Rectal smooth muscle tissue (tissue), 1 donor: ENCODE measurements around the gene RAB11FIP4.

ENCODE experiments used
- H3K27ac ChIP-seq: one replicate; pipeline ENCODE4 v1.7.0; 2013; ENCODE audit warnings: low read depth, low read length, inconsistent platforms
- H3K27me3 ChIP-seq: one replicate; pipeline ENCODE4 v1.7.0; 2013; ENCODE audit warnings: low read length; ENCODE audit not compliant: control insufficient read depth, insufficient read depth
- H3K36me3 ChIP-seq: one replicate; pipeline ENCODE4 v1.7.0; 2013; ENCODE audit warnings: low read length; ENCODE audit not compliant: control insufficient read depth, insufficient read depth
- H3K4me1 ChIP-seq: one replicate; pipeline ENCODE4 v1.7.0; 2013; ENCODE audit warnings: low read length; ENCODE audit not compliant: control insufficient read depth, insufficient read depth
- H3K4me3 ChIP-seq: one replicate; pipeline ENCODE4 v1.7.0; 2013; ENCODE audit warnings: low read length
- H3K9ac ChIP-seq: one replicate; pipeline ENCODE4 v1.7.0; 2013; ENCODE audit warnings: low read length

Gene RAB11FIP4

DNA sequence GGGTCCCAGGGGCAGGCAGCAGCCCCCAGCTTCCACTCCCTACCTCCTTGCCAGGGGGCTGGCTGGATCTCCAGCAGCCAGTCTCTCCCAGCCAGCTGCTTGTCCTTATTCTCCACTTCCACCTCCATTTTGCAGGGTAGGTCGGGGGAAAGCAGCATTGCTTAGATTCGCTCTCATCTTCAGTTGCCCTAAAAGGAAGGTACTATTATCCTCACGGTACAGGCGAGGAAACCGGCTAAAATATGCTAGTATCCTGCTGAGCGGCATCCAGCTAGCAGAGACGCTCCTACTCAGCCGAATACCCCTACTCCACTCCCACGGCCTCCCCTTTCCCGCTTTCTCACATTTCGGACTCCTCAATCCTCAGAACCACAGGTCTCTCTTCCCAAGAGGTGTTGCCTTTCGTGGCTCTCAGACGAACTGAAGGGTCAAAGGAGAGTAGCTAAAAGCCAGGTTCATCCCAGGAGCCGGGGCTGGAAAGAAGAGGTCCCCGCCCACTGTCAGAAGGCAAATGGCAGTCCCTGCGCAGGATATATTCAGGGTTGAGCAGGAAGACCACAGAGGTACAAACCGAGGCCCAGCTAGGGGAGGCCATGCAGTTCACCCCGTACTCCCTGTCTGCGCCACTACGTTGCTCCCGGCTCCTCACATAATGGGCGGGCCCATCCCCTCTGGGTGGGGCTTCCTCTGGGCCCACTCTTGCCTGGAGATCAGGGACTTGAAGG, 1.7 kb upstream of the RAB11FIP4 start:
- H3K27me3 ChIP-seq: peaks cover 21% of the 10 kb centered on the region

DNA sequence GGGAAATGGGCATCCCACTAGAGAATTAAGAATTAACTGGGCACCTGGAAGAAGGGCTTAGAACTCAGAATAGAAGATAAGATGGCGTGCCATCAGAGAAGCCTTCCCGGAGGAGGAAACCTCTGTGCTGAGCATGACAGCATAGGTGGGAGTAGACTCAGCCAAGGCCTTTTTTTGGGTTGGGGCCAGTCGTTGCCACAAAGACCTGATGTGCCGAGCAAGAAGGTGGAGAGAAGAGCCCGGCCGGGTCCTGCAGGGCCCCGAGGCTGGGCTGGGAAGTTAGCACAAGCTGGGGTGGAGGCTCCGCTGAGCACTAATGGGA, 1.1 kb upstream of the RAB11FIP4 start:
- Histone ChIP-seq H3K4me1 (no peaks in the 10 kb centered on the region), H3K4me3 (no peak overlapping the region), H3K27me3 (peaks cover 23% of the 10 kb centered on the region), H3K9ac (no peak overlapping the region), H3K36me3 (no peaks in the 10 kb centered on the region), H3K27ac (no peak overlapping the region)

More for the DNA sequence above, 1.7 kb upstream of the RAB11FIP4 start:
- Histone ChIP-seq H3K4me1 (no peaks in the 10 kb centered on the region), H3K4me3 (no peak overlapping the region), H3K9ac (no peak overlapping the region), H3K36me3 (no peaks in the 10 kb centered on the region), H3K27ac (no peak overlapping the region)

DNA sequence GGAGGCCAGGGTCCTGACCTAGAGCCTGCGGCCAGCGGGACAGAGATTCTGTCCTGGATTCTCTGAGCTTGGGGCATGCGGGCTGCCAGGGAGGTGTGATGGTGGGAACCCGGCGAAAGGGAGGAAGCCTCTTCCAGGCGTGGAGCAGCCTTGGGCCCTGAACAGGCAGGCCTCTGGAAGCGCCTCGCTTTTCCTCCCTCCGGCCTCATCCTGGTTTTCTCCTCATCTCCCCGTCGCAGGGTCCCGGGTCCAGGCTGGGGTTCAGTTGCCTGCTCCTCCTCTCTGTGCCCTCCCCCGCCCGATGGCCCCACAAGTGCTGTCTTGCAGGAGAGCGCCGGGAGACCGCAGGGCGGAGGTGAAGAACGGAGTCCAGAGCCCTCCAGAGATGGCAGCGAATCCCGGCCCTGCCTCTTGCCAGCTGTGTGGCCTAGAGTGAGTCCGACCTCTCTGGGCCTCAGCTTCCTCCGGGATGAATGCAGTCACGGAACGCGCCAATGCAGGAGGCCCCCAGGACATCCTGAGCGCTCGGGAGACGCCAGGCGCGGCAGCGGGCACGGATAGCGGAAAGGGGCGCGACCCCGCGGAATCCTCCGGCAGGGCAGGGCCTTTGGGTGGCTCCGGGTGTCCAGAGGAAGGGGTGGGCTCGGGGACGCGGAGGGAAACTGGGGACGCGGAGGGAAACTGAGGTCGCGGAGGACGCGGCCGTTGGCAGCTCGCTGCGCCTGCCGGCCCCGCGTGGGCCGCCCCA, 553 bp upstream of the RAB11FIP4 start:
- Histone ChIP-seq H3K4me1 (no peaks in the 10 kb centered on the region), H3K4me3 (peak overlapping the region; percentile 49), H3K27ac (no peak overlapping the region), H3K36me3 (no peaks in the 10 kb centered on the region), H3K27me3 (peaks cover 23% of the 10 kb centered on the region), H3K9ac (no peak overlapping the region)

DNA sequence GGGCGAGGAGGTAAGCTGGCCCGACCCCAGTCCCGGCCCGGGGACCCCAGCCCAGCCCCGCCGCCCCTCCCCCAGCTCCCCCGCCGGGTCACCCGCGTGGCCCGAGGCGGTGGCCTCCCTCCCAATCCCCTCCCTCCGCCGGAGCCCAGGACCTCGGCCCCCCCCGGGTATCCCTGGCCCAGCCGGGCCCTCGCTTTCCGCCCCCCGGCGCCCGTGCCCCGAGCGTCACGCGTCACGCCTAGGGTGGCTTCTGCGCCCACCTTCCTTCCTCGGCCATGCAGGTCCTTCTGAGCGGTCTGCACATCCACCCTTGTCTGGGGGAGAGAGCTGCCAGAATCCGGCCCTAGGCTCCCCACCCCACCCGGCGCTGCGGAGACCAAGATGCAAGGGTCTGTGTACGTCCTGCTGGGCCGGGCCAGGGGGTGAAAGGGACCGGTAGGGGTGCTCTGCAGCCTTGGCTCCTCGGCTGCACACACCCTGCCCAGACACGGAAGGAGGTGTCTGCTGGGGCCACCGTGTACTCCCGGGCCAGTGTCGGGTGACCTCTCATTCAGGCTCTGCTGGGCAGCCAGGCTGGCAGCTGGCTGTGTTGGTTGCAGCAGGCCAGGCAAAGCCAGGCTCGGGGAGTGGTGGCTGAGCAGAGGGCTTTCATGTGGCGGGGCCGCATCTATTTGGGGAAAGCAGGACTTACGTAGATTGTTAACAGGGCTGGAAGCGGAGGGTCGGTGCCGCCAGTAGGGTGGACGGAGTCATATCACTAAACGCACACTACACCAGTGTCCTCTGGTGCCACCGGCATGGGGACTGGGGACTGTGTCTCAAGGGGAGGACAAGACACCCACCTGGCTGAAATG, 754 bp downstream of the RAB11FIP4 start:
- Histone ChIP-seq H3K27me3 (peaks cover 23% of the 10 kb centered on the region), H3K4me3 (peak overlapping the region; percentile 25), H3K4me1 (no peaks in the 10 kb centered on the region), H3K27ac (no peak overlapping the region), H3K36me3 (no peaks in the 10 kb centered on the region), H3K9ac (no peak overlapping the region)

DNA sequence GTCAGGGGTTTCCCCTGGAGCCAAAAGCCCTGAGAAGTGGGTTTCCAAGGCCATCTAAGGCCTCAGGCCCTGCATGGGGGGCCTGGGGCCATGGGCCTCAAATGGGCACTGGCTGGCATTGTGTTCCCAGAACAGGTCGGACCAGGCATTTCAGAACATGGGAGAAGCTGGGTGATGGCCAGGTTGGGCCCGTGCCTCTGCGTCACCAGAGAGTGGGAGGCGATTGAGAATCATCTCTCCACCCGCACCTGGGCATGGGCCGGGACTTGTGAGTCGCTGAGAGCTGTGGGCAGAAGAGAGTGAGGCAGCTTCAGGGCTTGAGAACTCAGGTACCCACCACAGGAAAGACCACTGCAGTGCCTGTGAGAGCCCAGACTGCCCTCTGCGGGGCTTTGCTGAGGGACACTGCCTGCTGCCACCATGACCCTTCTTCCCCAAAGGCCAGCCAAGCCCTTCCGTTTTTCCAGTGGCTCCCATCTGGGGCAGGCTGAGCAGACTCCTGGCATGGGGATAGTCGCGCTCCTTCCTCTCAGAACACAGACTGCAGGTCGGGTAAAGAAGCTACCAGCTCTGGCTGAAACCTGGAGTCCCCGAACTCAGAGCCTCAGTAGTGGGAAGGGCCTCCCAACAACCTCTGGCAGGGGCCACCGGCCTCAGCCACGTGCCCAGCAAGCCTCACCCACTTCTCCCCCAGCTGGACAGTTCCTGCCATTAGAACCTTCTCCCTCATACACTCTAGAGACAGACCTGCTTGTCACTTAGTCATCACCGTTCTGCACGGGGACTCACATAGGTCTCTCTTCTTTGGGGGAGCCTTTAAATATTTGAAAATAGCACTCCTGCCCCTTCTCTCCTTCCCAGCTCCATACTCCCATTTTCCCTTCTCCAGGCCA, 1.6 kb downstream of the RAB11FIP4 start:
- H3K27ac ChIP-seq: no peak overlapping the region
- H3K36me3 ChIP-seq: no peaks in the 10 kb centered on the region
- H3K4me3 ChIP-seq: no peak overlapping the region
- H3K9ac ChIP-seq: no peak overlapping the region
- H3K27me3 ChIP-seq: peaks cover 23% of the 10 kb centered on the region
- H3K4me1 ChIP-seq: no peaks in the 10 kb centered on the region

DNA sequence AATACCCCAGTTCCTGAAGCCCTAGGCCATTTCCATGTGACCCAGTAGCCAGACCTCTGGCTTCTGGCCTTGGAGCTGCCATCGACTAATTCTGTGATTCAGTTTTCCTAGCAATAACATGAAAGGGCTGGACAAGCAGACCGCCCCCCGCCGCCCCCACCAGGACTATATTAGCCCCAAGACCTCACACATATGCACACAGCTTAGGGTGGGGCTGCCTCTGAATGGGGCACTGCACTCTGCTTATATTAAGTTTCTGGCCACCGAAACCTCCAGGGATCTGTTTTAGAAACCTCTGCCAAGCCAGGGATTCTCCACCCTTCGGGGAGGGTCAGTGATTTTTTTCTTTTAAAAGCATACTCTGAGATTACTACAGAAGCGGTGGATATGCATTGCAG, 2.3 kb downstream of the RAB11FIP4 start:
- Histone ChIP-seq H3K4me1 (no peaks in the 10 kb centered on the region), H3K36me3 (no peaks in the 10 kb centered on the region), H3K9ac (no peak overlapping the region), H3K4me3 (no peak overlapping the region), H3K27me3 (peaks cover 23% of the 10 kb centered on the region), H3K27ac (no peak overlapping the region)

DNA sequence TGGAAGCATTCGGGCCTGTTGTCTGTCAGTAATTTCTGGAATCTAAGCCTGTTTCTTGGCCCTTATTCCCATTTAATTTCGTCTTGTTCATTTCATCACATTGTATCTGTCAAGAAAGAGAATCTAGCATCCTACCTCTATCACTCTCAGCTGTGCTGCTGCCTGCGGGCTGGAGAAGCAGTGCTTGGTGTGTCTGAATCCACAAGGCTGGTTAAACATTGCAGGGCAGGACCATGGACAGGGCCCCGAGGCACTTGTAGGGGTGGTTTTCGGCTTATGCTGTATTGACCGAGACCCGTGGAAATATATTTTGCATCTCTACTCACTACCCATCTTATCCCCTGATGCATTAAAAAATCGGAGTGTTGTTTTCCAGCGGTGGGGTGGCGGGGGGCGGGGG, 3.1 kb downstream of the RAB11FIP4 start:
- H3K36me3 ChIP-seq: no peaks in the 10 kb centered on the region
- peaks cover 23% of the 10 kb centered on the region for H3K27me3 ChIP-seq
- H3K4me1 ChIP-seq: no peaks in the 10 kb centered on the region
- no peak overlapping the region for H3K4me3 ChIP-seq
- H3K9ac ChIP-seq: no peak overlapping the region
- H3K27ac ChIP-seq: no peak overlapping the region

DNA sequence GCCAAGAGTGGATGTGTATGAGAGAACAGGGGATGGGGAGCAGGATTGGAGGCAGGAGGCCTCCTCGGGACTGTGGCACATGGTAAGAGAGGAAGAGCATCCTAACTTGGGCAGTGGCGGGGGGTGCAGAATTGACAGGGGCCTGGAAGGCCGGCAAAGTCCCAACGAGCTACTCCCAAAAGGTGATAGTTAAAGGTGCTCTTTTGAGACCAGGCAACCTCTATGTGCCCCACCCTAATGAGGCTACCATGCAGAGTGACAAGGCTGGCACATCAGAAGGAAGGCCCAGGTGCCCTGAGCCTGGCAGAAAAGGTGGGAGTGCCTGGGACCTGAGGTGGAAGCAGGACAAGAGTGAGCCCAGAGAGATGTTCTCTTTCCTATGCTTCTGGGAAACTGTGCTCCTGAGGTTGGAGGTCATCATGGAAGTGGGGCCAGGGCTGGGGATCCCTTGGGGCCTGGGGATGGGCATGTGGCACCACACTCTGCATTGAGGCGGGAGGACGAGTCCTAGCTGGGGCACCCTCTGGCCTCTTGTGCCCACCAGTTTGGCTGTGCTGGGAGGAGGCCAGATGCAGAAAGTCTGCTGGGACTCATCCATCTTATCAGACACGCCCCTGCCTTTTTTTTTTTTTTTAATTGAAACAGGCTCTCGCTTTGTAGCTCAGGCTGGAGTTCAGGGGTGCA, 5.9 kb downstream of the RAB11FIP4 start:
- Histone ChIP-seq H3K4me3 (no peak overlapping the region), H3K36me3 (no peaks in the 10 kb centered on the region), H3K4me1 (no peaks in the 10 kb centered on the region), H3K27me3 (peaks cover 11% of the 10 kb centered on the region), H3K9ac (no peak overlapping the region), H3K27ac (no peak overlapping the region)

DNA sequence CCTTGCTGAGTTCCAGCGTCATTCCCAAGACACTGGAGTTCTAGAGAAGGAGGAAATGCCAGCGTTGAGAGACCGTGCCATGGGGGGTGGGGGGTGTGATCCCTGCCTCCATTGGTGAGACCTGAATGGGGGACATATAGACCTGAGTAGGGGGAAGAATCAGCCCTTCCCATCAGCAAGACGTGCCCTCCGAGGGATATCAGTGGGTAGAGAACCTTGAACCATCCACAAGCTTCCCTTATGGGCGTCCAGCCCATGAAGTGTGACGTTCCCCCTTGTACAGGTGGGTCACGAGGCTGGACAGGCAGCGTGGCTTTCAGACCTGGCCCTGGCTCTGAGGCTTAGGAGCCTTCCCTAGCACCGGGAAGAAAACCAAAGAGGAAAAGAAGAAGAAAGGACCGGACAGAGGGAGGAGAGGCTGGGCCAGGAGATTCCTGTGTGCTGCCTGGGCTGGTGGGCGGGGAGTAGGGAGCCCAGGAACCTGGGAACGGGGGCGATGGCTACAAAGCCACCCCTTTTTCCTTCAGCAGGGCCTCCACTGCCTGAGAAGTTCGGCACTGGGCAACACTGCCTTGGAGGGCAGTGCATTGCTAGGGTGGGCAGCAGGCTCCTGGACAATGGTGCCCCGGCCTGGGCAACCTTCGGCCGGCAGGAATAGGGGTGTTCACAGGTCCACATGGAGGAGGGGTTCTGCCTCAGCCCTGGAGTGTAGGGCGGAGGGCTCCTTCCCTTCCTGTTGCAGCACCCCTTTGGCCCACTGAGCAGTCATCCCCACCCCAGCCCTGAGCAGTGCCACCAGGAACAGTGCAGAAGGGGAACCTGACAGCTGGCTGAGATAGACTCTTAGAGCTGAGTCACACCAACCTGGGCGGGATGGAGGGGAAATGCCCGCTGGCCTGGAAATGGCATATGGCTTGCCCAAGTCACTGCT, 7.2 kb downstream of the RAB11FIP4 start:
- no peak overlapping the region for H3K27ac ChIP-seq
- no peaks in the 10 kb centered on the region for H3K4me1 ChIP-seq
- H3K27me3 ChIP-seq: peaks cover 2% of the 10 kb centered on the region
- H3K4me3 ChIP-seq: no peak overlapping the region
- H3K9ac ChIP-seq: no peak overlapping the region
- no peaks in the 10 kb centered on the region for H3K36me3 ChIP-seq

DNA sequence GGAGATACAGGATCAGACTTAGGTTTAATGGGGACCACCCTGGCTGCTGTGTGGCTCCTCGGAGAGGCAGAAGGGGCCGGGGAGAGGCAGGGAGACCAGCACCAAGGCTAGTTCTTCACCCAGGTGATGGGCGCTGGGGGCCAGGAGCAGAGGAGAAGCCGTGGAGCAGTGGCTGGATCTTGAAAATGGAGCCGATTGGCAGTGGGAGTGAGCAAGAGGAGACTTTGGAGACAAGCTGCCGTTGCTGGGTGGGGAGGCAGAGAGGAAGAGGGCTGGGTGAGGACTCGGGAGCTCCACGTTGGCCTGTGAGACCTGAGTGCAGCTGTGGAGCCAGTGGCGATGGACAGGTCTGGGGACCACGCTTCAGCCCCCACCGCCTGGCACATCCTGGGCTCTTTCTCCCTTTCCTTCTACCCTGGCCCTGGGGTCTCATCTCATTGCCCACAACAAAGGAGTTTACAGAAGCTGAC, 9.0 kb downstream of the RAB11FIP4 start:
- Histone ChIP-seq H3K9ac (no peak overlapping the region), H3K36me3 (no peaks in the 10 kb centered on the region), H3K27me3 (no peaks in the 10 kb centered on the region), H3K4me1 (no peaks in the 10 kb centered on the region), H3K4me3 (no peak overlapping the region), H3K27ac (no peak overlapping the region)
